ENCODE measurements around the gene DPP3.

Gene DPP3

DNA sequence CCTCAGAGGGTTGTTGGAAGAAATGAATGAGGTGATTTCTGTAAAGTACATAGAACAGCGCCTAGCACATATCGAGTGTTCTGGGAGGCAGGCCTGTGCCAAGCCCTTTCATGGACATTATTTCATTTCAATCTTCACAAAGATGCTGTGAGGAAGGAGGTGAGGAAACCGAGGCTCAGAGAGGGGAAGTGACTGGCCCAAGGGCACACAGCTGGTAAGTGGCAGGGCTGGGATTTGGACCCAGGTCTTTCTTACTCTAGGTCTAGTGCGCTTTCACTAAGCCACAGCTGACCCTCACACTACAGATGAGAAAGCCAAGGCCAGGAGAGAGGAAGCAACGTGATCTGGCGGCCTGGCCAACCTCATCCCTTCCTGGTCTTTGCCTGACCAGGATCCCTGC is 11.5 kb upstream of the DPP3 start:
- no peak overlapping the region for H3K4me3 ChIP-seq (ENCODE audit: low read depth, low read length)
- H3K9me3 ChIP-seq = no peaks in the 10 kb centered on the region
- no peaks in the 10 kb centered on the region; the same call in 1 of the 2 replicates for H3K4me1 ChIP-seq
- no peaks in the 10 kb centered on the region for H3K27me3 ChIP-seq
- DNase-seq = no peak
- H3K36me3 ChIP-seq = no peaks in the 10 kb centered on the region; the same call in 1 of the 2 replicates
- TF ChIP-seq, protein P1, sequence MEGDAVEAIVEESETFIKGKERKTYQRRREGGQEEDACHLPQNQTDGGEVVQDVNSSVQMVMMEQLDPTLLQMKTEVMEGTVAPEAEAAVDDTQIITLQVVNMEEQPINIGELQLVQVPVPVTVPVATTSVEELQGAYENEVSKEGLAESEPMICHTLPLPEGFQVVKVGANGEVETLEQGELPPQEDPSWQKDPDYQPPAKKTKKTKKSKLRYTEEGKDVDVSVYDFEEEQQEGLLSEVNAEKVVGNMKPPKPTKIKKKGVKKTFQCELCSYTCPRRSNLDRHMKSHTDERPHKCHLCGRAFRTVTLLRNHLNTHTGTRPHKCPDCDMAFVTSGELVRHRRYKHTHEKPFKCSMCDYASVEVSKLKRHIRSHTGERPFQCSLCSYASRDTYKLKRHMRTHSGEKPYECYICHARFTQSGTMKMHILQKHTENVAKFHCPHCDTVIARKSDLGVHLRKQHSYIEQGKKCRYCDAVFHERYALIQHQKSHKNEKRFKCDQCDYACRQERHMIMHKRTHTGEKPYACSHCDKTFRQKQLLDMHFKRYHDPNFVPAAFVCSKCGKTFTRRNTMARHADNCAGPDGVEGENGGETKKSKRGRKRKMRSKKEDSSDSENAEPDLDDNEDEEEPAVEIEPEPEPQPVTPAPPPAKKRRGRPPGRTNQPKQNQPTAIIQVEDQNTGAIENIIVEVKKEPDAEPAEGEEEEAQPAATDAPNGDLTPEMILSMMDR (IDR thresholded peaks at IDR 0.05; ENCODE audit: low read depth, low read length) = no peak

DNA sequence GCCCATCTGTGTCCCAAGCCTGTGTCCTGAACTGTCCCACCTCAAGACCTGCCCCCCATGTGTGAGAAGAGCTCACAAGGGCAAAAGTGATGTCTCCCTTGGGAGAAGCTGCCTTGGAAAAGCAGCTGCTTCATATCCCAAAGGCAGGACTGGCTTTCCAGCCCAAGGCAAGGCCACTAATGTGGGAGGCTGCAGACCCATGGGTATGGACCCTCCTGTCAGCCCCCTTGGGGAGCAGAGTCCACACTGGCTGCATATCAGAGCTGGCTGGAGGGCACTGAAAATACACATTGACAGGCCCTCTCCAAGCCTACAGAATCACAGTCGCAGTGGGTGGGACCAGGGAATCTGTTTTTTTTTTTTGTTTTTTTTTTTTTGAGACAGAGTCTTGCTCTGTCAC is 10.8 kb upstream of the DPP3 start:
- TF ChIP-seq, protein P1 (IDR thresholded peaks at IDR 0.05; ENCODE audit: low read depth, low read length) = no peak

GRCh38 chr11:66470015-66470414 is 10.2 kb upstream of the DPP3 start:
- TF ChIP-seq, protein P1 (IDR thresholded peaks at IDR 0.05; ENCODE audit: low read depth, low read length) = no peak
- DNase-seq = no peak
- no peaks in the 10 kb centered on the region; the same call in 1 of the 2 replicates for H3K36me3 ChIP-seq
- H3K27me3 ChIP-seq = no peaks in the 10 kb centered on the region
- H3K4me1 ChIP-seq = no peaks in the 10 kb centered on the region; the same call in 1 of the 2 replicates
- no peaks in the 10 kb centered on the region for H3K9me3 ChIP-seq
- H3K4me3 ChIP-seq (ENCODE audit: low read depth, low read length) = no peak overlapping the region

More for the DNA sequence above, 10.8 kb upstream of the DPP3 start:
- Histone ChIP-seq H3K4me3 (ENCODE audit: low read depth, low read length) (no peak overlapping the region), H3K9me3 (no peaks in the 10 kb centered on the region), H3K27me3 (no peaks in the 10 kb centered on the region), H3K4me1 (no peaks in the 10 kb centered on the region; the same call in 1 of the 2 replicates), H3K36me3 (no peaks in the 10 kb centered on the region; the same call in 1 of the 2 replicates)
- no peak for DNase-seq

DNA sequence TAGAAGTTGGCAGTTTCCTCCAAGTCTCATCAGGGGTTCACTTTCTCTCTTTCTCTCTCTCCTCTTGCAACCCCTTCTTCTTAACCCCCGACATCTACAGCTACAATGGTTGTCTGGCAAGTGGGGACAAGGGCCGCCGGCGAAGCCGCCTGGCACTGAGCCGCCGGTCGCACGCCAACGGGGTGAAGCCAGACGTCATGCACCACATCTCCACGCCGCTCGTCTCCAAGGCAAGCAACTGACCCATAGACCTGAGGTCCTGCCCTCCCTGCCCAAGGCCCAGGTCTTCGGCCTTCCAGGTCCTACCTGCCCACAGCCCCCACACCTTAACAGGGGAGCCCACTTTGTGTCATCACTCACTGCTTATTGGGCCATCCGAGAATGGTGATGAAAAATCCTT is 9.1 kb upstream of the DPP3 start:
- TF ChIP-seq, protein P1 (IDR thresholded peaks at IDR 0.05; ENCODE audit: low read depth, low read length) = no peak
- H3K4me1 ChIP-seq = no peaks in the 10 kb centered on the region; the same call in 1 of the 2 replicates
- no peak for DNase-seq
- no peak overlapping the region for H3K4me3 ChIP-seq (ENCODE audit: low read depth, low read length)
- H3K9me3 ChIP-seq = no peaks in the 10 kb centered on the region
- no peaks in the 10 kb centered on the region for H3K27me3 ChIP-seq
- H3K36me3 ChIP-seq = no peaks in the 10 kb centered on the region; the same call in 1 of the 2 replicates

DNA sequence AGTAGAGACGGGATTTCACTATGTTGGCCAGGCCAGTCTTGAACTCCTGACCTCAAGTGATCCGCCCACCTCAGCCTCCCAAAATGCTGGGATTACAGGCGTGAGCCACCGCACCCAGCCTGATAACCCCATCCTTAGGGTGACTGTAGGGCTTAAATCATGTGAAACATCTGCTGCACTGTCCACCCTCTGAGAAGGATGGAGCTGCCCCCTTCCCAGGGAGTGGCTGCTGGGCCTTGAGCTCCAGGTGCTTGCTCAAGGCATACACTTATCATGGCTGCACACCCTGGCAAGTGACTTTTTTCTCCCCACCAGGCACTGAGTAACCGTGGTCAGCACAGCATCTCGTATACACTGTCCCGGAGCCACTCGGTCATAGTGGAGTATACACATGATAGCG is 8.2 kb upstream of the DPP3 start:
- no peaks in the 10 kb centered on the region; the same call in 1 of the 2 replicates for H3K36me3 ChIP-seq
- no peaks in the 10 kb centered on the region for H3K27me3 ChIP-seq
- H3K9me3 ChIP-seq = no peaks in the 10 kb centered on the region
- H3K4me1 ChIP-seq = no peaks in the 10 kb centered on the region; the same call in 1 of the 2 replicates
- TF ChIP-seq, protein P1 (IDR thresholded peaks at IDR 0.05; ENCODE audit: low read depth, low read length) = no peak
- no peak for DNase-seq
- no peak overlapping the region for H3K4me3 ChIP-seq (ENCODE audit: low read depth, low read length)

GRCh38 chr11:66473167-66473566 is 7.1 kb upstream of the DPP3 start:
- TF ChIP-seq, protein P1 (IDR thresholded peaks at IDR 0.05; ENCODE audit: low read depth, low read length) = no peak
- Histone ChIP-seq H3K4me3 (ENCODE audit: low read depth, low read length) (no peak overlapping the region), H3K4me1 (no peaks in the 10 kb centered on the region; the same call in 1 of the 2 replicates), H3K36me3 (no peaks in the 10 kb centered on the region; the same call in 1 of the 2 replicates), H3K9me3 (no peaks in the 10 kb centered on the region), H3K27me3 (no peaks in the 10 kb centered on the region)
- no peak for DNase-seq

Data from BE2C (cell line).